Ovary (tissue), 3 donors: ENCODE data around the gene LCTL.

Experiments
- CTCF ChIP-seq, 3 donors: fragments of 450-650 bp in 2 of 3; fragments of 200-600 bp in 1 of 3; IDR thresholded peaks; one replicate each; pipeline versions ENCODE4 v1.5.1 to v1.8.0; 2016 to 2022; ENCODE audit warnings: antibody characterized with exemption in 3 of 3, mild to moderate bottlenecking in 1 of 3
- EP300 ChIP-seq: sonication (generic); formaldehyde crosslinking; IDR thresholded peaks from one replicate; pipeline ENCODE4 v1.6.1; 2017; ENCODE audit warnings: antibody characterized with exemption
- POLR2A ChIP-seq: fragments of 450-650 bp; IDR thresholded peaks from one replicate; pipeline ENCODE4 v1.6.1; 2017; ENCODE audit warnings: antibody characterized with exemption, mild to moderate bottlenecking, moderate library complexity
- donor health status: DM: no; HTN: no; CAD: no.

GRCh38 chr15:66570327-66570726 lies 4.5 kb upstream of the LCTL start:
- TF ChIP-seq EP300 (no peak), CTCF (IDR thresholded peaks at IDR 0.05) (no peak), POLR2A (no peak)
